NT2/D1 (cell line): Measurements from ENCODE around the gene RBFOX2.

ENCODE experiments used
- DNase-seq: peaks from one replicate; pipeline ENCODE4 v3.0.0-alpha.2; 2011; ENCODE audit warnings: low read depth, low spot score
- H3K27me3 ChIP-seq: 2 replicates; pipeline ENCODE4 v1.6.0; 2011; ENCODE audit warnings: mild to moderate bottlenecking; ENCODE audit not compliant: insufficient read length, insufficient read depth
- H3K36me3 ChIP-seq: 2 replicates; pipeline ENCODE4 v1.6.1; 2011; ENCODE audit warnings: mild to moderate bottlenecking, low read length, mixed read lengths; ENCODE audit not compliant: insufficient read depth, insufficient read length
- H3K4me1 ChIP-seq: 2 replicates; pipeline ENCODE4 v1.5.1; 2011; ENCODE audit not compliant: insufficient read depth, insufficient read length
- H3K4me3 ChIP-seq: 2 replicates; pipeline ENCODE4 v1.5.1; 2011; ENCODE audit warnings: low read depth; ENCODE audit not compliant: insufficient read length
- H3K9ac ChIP-seq: 2 replicates; pipeline ENCODE4 v1.6.0; 2011; ENCODE audit warnings: low read depth; ENCODE audit not compliant: insufficient read length
- H3K9me3 ChIP-seq: 2 replicates; pipeline ENCODE4 v1.5.1; 2011; ENCODE audit warnings: mild to moderate bottlenecking, low read length; ENCODE audit not compliant: insufficient read depth
- SUZ12 ChIP-seq: IDR thresholded peaks from 2 replicates; pipeline ENCODE4 v1.6.1; 2011; ENCODE audit not compliant: insufficient read length, insufficient read depth; ENCODE audit errors: extremely low read depth
- YY1 ChIP-seq: IDR thresholded peaks from 2 replicates; pipeline ENCODE4 v1.6.1; 2011; ENCODE audit not compliant: insufficient read length, insufficient read depth
- ZNF274 ChIP-seq: IDR thresholded peaks from 2 replicates; pipeline ENCODE4 v1.6.1; 2011; ENCODE audit warnings: mild to moderate bottlenecking, low read depth, low read length

The RBFOX2 gene

DNA sequence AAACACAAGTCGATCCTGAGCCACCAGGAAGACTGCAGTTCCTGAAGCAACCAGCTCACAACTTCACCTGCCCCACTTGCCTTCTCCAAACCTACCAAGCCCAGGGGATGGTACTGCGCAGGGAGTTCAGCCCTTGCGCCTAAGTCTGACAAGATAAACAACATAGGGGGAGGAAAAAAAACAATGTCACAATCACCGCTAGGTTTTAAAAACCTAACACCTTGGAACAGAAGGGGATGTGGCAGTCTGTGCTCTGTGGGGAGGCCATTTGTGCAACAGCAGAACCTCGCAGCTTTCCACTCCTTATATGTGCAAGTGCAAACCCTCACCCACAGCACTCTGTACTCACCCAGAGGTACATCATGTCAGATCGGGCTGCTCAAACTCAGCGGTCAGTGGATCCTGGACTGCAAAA lies 134.2 kb downstream of the RBFOX2 start:
- DNase-seq, result no peak
- H3K36me3 ChIP-seq, result no peaks in the 10 kb centered on the region
- H3K27me3 ChIP-seq, result no peaks in the 10 kb centered on the region
- H3K4me3 ChIP-seq, result no peak overlapping the region
- H3K9me3 ChIP-seq, result no peaks in the 10 kb centered on the region
- H3K4me1 ChIP-seq, result no peaks in the 10 kb centered on the region
- no peak for TF ChIP-seq SUZ12
- TF ChIP-seq ZNF274, result no peak
- TF ChIP-seq YY1, result no peak
- no peak overlapping the region for H3K9ac ChIP-seq

DNA sequence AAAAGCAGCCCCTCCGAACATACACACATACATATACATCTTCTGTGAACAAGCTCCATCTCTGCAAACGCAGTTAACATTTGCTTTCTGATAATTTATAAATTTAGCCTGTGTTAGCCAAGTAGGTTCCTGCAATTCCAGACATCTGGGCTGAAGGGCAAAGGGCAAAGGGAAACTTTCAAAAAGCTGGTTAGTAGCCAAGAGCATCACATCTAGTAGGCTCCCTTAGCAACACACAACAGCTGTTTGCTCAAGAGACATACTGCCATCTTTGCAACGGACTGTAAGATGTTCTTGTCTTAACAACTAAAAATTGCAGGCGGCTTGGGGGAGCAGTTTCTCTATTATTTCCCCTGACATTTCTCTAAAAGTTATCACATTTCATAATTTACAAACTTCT lies 134.9 kb downstream of the RBFOX2 start:
- TF ChIP-seq SUZ12 (no peak), YY1 (no peak), ZNF274 (no peak)
- Histone ChIP-seq H3K9me3 (no peaks in the 10 kb centered on the region), H3K9ac (no peak overlapping the region), H3K36me3 (no peaks in the 10 kb centered on the region), H3K27me3 (no peaks in the 10 kb centered on the region), H3K4me1 (no peaks in the 10 kb centered on the region), H3K4me3 (no peak overlapping the region)
- DNase-seq, result no peak

DNA sequence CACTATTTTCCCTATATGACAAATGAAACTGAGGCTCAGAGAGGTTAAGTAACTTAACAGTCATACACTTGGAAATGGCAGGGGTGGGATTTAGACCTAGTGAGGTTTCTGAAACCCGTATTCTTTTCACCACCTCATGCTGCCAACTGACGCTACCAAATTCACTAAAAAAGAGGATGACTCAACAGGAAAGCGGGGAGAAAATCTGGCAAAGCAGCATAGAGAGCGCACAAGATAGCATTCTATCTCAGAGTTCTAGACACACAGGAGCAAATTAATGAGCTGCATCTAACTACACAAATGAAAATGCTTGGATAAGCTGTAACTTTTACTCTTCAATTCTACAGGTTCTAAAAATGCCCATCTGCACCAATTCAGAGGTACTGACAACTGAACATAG lies 136.4 kb downstream of the RBFOX2 start:
- no peak overlapping the region for H3K9ac ChIP-seq
- TF ChIP-seq YY1 (no peak), SUZ12 (no peak), ZNF274 (no peak)
- no peak overlapping the region for H3K4me3 ChIP-seq
- H3K27me3 ChIP-seq, result no peaks in the 10 kb centered on the region
- H3K4me1 ChIP-seq, result no peaks in the 10 kb centered on the region
- H3K36me3 ChIP-seq, result no peaks in the 10 kb centered on the region
- DNase-seq, result no peak
- H3K9me3 ChIP-seq, result no peaks in the 10 kb centered on the region

DNA sequence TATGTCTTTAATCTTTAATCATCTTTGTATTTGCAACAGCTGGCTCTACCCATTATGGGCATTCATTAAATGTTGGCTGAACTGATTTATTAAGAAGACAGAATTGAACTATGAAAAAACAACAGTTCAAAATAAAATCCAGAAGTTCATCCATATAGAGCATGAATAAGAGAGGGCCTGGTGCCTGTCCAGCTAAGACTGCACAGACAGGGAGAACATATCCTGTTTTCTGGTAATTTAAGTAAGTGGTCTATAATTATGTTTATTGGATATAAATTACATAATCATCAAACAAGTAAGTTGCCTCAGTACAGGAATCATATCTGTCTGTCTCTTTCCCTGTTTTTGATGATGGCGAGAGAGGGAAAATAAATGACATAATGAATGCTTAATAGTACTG lies 137.2 kb downstream of the RBFOX2 start:
- no peak overlapping the region for H3K9ac ChIP-seq
- no peaks in the 10 kb centered on the region for H3K4me1 ChIP-seq
- no peaks in the 10 kb centered on the region for H3K27me3 ChIP-seq
- no peaks in the 10 kb centered on the region for H3K9me3 ChIP-seq
- TF ChIP-seq ZNF274 (no peak), SUZ12 (no peak)
- DNase-seq, result no peak
- H3K36me3 ChIP-seq, result no peaks in the 10 kb centered on the region
- H3K4me3 ChIP-seq, result no peak overlapping the region

DNA sequence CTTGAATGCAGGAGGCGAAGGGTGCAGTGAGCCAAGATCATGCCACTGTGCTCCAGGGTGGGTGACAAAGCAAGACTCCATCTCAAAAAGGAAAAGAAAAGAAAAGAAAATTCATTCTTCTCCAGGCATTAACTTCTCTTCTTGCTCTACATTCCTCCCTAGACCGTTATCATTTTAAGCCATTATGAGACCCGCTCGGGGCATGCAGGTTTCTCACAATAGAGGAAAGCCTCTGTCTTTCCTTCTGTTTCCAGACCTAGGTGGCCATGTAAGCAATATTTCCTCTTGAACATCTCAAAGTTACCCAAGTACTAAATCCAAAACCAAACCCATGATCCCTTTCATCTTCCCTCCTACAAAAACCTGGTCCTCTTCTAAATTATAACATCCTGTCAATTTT lies 139.6 kb downstream of the RBFOX2 start:
- Histone ChIP-seq H3K4me3 (no peak overlapping the region), H3K4me1 (no peaks in the 10 kb centered on the region), H3K27me3 (no peaks in the 10 kb centered on the region), H3K9me3 (no peaks in the 10 kb centered on the region), H3K36me3 (no peaks in the 10 kb centered on the region), H3K9ac (no peak overlapping the region)
- TF ChIP-seq YY1 (no peak), SUZ12 (no peak), ZNF274 (no peak)
- no peak for DNase-seq

DNA sequence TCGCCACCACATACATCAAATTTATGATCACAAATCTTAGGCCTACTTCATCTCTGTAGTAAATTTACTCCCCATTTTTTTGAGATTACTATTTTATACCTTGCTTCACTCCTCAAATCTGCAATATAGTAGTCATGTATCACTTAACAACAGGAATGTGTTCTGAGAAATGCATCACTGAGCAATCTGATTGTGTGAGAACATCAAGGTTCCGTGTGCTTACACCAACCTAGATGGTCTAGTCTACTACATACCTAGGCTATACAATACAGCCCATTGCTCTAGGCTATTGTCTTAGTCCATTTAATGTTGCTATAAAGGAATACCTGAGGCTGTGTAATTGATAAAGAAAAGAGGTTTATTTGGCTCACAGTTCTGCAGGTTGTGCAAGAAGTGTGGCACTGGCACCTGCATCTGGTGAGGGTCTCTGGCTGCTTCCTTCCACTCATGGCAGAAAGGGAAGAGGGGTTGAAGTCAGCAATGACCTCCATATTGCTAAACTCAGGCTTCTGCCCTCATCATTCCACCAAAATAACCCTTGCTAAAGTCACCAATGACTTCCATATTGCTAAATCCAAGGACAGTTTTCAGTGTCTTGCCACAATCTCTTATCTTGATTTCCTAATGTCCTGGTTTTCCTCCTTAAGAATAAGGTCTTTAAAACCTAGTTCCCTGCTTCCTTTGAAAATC lies 140.3 kb downstream of the RBFOX2 start:
- no peak overlapping the region for H3K9ac ChIP-seq
- no peaks in the 10 kb centered on the region for H3K27me3 ChIP-seq
- DNase-seq, result no peak
- no peak for TF ChIP-seq YY1
- TF ChIP-seq ZNF274, result no peak
- no peak for TF ChIP-seq SUZ12
- H3K36me3 ChIP-seq, result no peaks in the 10 kb centered on the region
- H3K4me1 ChIP-seq, result no peaks in the 10 kb centered on the region
- H3K9me3 ChIP-seq, result no peaks in the 10 kb centered on the region
- H3K4me3 ChIP-seq, result no peak overlapping the region

DNA sequence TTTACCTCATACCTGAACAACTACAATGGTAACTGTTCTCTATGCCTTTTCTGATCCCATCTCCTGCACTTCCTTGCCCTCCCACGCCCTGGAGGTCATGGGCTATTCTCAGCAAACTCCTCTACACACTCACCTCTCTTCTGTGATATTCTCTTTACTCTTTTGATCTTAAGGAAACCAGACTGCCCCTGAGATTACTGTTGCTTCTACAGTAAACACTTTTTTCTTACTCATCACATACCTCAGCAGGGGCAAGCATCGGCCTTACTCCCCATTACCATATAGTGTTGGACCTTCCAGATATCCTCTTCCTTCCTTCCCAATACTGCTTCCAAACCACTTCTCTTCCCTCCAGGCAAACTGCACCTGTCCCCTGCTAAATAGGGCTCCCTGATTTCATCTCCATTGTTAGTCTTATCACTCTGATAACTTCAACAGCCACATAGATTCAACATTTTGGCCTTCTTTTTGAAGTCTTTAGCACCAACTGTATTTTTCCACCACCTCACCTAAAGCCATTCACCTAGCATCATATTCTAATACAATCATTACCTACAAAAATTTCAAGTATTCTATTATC lies 141.2 kb downstream of the RBFOX2 start:
- H3K36me3 ChIP-seq, result no peaks in the 10 kb centered on the region
- TF ChIP-seq ZNF274, result no peak
- no peak for TF ChIP-seq SUZ12
- no peak for TF ChIP-seq YY1
- H3K4me3 ChIP-seq, result no peak overlapping the region
- no peaks in the 10 kb centered on the region for H3K9me3 ChIP-seq
- H3K4me1 ChIP-seq, result peaks cover 3% of the 10 kb centered on the region
- H3K9ac ChIP-seq, result no peak overlapping the region
- H3K27me3 ChIP-seq, result no peaks in the 10 kb centered on the region
- DNase-seq, result no peak
